HepG2 (cell line): ENCODE results near the gene ATP5F1E. TPM values are rescaled to one million over a fixed set of nuclear protein-coding genes. Genes with fewer than 3 reads are reported as not detected.

ENCODE experiments used
- CEBPG ChIP-seq: IDR thresholded peaks from 2 replicates; pipeline ENCODE4 v1.6.1; 2016
- HDAC1 ChIP-seq: sonication (generic); formaldehyde crosslinking; IDR thresholded peaks from 2 replicates; pipeline ENCODE4 v1.5.1; 2020; ENCODE audit warnings: mild to moderate bottlenecking, missing genetic modification reagents
- JUND ChIP-seq: sonication (generic); formaldehyde crosslinking; IDR thresholded peaks from 2 replicates; pipeline ENCODE4 v1.8.0; 2022; ENCODE audit warnings: mild to moderate bottlenecking, missing genetic modification reagents
- KLF16 ChIP-seq, 2 experiments: sonication (generic) in 1 of 2; formaldehyde crosslinking in 1 of 2; IDR thresholded peaks; 2 replicates each; pipeline versions ENCODE4 v1.6.1 to v1.8.0; 2016 to 2023; ENCODE audit warnings: missing genetic modification reagents in 2 of 2, missing compliant biosample characterization in 1 of 2
- MATR3 ChIP-seq: sonication (generic); formaldehyde crosslinking; IDR thresholded peaks from 2 replicates; pipeline ENCODE4 v1.4.0; 2020; ENCODE audit warnings: missing genetic modification reagents
- MTF1 ChIP-seq: sonication (generic); formaldehyde crosslinking; IDR thresholded peaks from 2 replicates; pipeline ENCODE4 v1.5.0; 2020; ENCODE audit warnings: missing genetic modification reagents
- NCOA2 ChIP-seq: sonication (generic); formaldehyde crosslinking; IDR thresholded peaks from 2 replicates; pipeline ENCODE4 v1.8.0; 2022; ENCODE audit warnings: inconsistent platforms
- NONO ChIP-seq, 2 experiments: fragments of 450-650 bp in 1 of 2; sonication (generic) in 1 of 2; formaldehyde crosslinking in 1 of 2; IDR thresholded peaks in 1 of 2; conservative IDR thresholded peaks in 1 of 2; 2 replicates each; pipeline versions ENCODE4 v1.6.1 to v1.8.0; 2017 to 2022; ENCODE audit warnings: mild to moderate bottlenecking in 1 of 2, missing genetic modification reagents in 1 of 2, moderate library complexity in 1 of 2
- RXRB ChIP-seq: IDR thresholded peaks from 2 replicates; pipeline ENCODE4 v1.6.1; 2016; ENCODE audit warnings: borderline replicate concordance, missing genetic modification reagents, missing compliant biosample characterization
- SAP130 ChIP-seq: IDR thresholded peaks from 2 replicates; pipeline ENCODE4 v1.6.1; 2016; ENCODE audit warnings: low read depth
- SETDB1 ChIP-seq: sonication (generic); formaldehyde crosslinking; IDR thresholded peaks from 2 replicates; pipeline ENCODE4 v1.5.1; 2020; ENCODE audit warnings: missing genetic modification reagents, mild to moderate bottlenecking, borderline replicate concordance
- ZNF138 ChIP-seq: sonication (generic); formaldehyde crosslinking; IDR thresholded peaks from 2 replicates; pipeline ENCODE4 v1.5.0; 2020; ENCODE audit warnings: mild to moderate bottlenecking, low read depth, missing genetic modification reagents
- ZNF343 ChIP-seq: sonication (generic); formaldehyde crosslinking; IDR thresholded peaks from 2 replicates; pipeline ENCODE4 v1.4.0; 2020; ENCODE audit warnings: mild to moderate bottlenecking, missing genetic modification reagents
- ZNF563 ChIP-seq: sonication (generic); formaldehyde crosslinking; IDR thresholded peaks from 2 replicates; pipeline ENCODE4 v1.8.0; 2022; ENCODE audit warnings: mild to moderate bottlenecking, moderate library complexity, missing genetic modification reagents
- ZNF614 ChIP-seq: IDR thresholded peaks from 2 replicates; pipeline ENCODE4 v1.6.1; 2018; ENCODE audit warnings: missing biosample characterization, missing genetic modification reagents, inconsistent platforms, borderline replicate concordance
- ZNF746 ChIP-seq: sonication (generic); formaldehyde crosslinking; IDR thresholded peaks from 2 replicates; pipeline ENCODE4 v1.8.0; 2022; ENCODE audit warnings: mild to moderate bottlenecking, missing genetic modification reagents
- ZNF780A ChIP-seq: sonication (generic); formaldehyde crosslinking; IDR thresholded peaks from 2 replicates; pipeline ENCODE4 v1.8.0; 2022; ENCODE audit warnings: mild to moderate bottlenecking, missing genetic modification reagents, moderate library complexity
- polyA plus RNA-seq, 8 experiments: library from polyadenylated mRNA; depleted of rRNA in 3 of 8; stranded (reverse) in 7 of 8; unstranded in 1 of 8; fragments of >200 nt; fragmentation: Illumina TruSeq in 4 of 8; extraction: Trizol in 4 of 8; gene quantifications; 2 replicates each; pipeline versions ENCODE4 v1.2.1 to v1.2.3, GENCODE V29; 2011 to 2016; ENCODE audit warnings: low read depth in 4 of 8, missing spikeins in 1 of 8, mixed read lengths in 1 of 8; ENCODE audit not compliant: insufficient read depth in 1 of 8
- total RNA-seq, 5 experiments: library from RNA; depleted of rRNA; stranded (reverse); fragments of >200 nt; fragmentation: Illumina TruSeq; extraction: Trizol; gene quantifications; 2 replicates each; pipeline ENCODE4 v1.2.3, GENCODE V29; 2016; ENCODE audit warnings: low read depth in 1 of 5
- TF ChIP-seq, protein P1 (sequence below): sonication (generic); formaldehyde crosslinking; conservative IDR thresholded peaks from 2 replicates; pipeline ENCODE4 v1.4.0; 2020; ENCODE audit warnings: mild to moderate bottlenecking, missing genetic modification reagents, moderate library complexity
- TF ChIP-seq, protein P2 (sequence below): sonication (generic); formaldehyde crosslinking; IDR thresholded peaks from 2 replicates; pipeline ENCODE4 v1.4.0; 2020; ENCODE audit warnings: missing genetic modification reagents

The ATP5F1E gene
- total and polyA plus RNA-seq, 2 of the 13 experiments (the other 11 are each of a cell fraction or from before 2014, with no cell fraction given), result 121 to 134 TPM

DNA sequence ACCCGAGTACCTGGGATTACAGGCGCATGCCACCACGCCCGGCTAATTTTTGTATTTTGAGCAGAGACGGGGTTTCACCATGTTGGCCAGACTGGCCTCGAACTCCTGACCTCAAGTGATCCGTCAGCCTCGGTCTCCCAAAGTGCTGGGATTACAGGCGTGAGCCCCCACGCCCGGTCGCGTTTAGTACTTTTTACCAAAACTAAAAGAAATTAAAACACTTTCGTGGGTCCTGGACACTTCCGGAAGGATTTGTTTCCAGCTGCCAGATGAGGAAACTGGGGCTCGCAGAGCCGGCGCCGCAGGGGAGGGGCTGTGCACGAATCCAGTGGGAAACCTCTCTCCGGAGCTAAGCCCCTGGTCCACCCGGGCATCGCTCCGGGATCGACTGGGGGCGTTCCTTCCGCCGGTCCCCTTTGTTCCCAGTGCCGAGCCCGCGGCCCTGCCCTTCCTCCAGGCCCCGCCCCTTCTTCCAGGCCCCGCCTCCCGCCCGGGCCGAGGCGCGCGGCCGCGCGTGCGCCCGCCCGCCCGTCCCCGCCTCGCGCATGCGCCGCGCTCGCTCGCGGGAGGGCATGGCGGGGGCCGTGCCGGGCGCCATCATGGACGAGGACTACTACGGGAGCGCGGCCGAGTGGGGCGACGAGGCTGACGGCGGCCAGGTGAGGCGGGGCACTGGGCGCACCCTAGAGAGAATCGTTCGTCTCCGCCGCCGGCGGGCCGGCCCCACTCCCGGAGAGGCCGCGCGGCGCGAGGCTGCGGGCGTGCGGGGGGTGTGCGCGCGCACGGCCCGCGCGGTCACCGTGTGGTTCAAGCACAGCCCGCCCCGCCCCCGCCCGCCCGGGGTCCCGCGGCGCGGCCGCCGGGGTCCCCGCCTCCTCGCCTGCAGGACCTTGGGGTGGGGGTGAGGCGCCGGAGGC lies 51.2 kb downstream of the ATP5F1E start, which contains the start of gene NELFCD (continued):
- TF ChIP-seq, protein P1, sequence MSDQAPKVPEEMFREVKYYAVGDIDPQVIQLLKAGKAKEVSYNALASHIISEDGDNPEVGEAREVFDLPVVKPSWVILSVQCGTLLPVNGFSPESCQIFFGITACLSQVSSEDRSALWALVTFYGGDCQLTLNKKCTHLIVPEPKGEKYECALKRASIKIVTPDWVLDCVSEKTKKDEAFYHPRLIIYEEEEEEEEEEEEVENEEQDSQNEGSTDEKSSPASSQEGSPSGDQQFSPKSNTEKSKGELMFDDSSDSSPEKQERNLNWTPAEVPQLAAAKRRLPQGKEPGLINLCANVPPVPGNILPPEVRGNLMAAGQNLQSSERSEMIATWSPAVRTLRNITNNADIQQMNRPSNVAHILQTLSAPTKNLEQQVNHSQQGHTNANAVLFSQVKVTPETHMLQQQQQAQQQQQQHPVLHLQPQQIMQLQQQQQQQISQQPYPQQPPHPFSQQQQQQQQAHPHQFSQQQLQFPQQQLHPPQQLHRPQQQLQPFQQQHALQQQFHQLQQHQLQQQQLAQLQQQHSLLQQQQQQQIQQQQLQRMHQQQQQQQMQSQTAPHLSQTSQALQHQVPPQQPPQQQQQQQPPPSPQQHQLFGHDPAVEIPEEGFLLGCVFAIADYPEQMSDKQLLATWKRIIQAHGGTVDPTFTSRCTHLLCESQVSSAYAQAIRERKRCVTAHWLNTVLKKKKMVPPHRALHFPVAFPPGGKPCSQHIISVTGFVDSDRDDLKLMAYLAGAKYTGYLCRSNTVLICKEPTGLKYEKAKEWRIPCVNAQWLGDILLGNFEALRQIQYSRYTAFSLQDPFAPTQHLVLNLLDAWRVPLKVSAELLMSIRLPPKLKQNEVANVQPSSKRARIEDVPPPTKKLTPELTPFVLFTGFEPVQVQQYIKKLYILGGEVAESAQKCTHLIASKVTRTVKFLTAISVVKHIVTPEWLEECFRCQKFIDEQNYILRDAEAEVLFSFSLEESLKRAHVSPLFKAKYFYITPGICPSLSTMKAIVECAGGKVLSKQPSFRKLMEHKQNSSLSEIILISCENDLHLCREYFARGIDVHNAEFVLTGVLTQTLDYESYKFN, result peak; percentile 48
- TF ChIP-seq MTF1 (CRISPR knock-in tag), result no peak
- TF ChIP-seq HDAC1 (CRISPR knock-in tag), result 0 out of 2 replicates have a peak, but pooled peaks have one; percentile 23
- peak; percentile 41; the same call in 1 of the 2 replicates for TF ChIP-seq NCOA2
- TF ChIP-seq RXRB (CRISPR knock-in tag), result peak; percentile 70
- no peak for TF ChIP-seq ZNF780A
- TF ChIP-seq ZNF138 (CRISPR knock-in tag), result 0 out of 2 replicates have a peak, but pooled peaks have one; percentile 62
- TF ChIP-seq JUND, result 0 out of 2 replicates have a peak, but pooled peaks have one; percentile 42
- TF ChIP-seq KLF16 (CRISPR knock-in tag; IDR thresholded peaks at IDR 0.05), result peak in 1 of 2 experiments; percentile 46; a peak in 1 of 4 replicates
- TF ChIP-seq SETDB1, result no peak
- TF ChIP-seq ZNF746 (CRISPR knock-in tag), result peak; percentile 84; the same call in 1 of the 2 replicates
- TF ChIP-seq CEBPG (CRISPR knock-in tag), result peak; percentile 22; the same call in 1 of the 2 replicates
- no peak for TF ChIP-seq NONO (IDR thresholded peaks at IDR 0.05)
- TF ChIP-seq NONO (CRISPR knock-in tag; conservative IDR thresholded peaks at IDR 0.05), result no peak; the same call in 1 of the 2 replicates
- peak; percentile 73 for TF ChIP-seq ZNF614 (CRISPR knock-in tag)
- TF ChIP-seq ZNF343 (CRISPR knock-in tag), result 0 out of 2 replicates have a peak, but pooled peaks have one; percentile 24
- TF ChIP-seq, protein P2, sequence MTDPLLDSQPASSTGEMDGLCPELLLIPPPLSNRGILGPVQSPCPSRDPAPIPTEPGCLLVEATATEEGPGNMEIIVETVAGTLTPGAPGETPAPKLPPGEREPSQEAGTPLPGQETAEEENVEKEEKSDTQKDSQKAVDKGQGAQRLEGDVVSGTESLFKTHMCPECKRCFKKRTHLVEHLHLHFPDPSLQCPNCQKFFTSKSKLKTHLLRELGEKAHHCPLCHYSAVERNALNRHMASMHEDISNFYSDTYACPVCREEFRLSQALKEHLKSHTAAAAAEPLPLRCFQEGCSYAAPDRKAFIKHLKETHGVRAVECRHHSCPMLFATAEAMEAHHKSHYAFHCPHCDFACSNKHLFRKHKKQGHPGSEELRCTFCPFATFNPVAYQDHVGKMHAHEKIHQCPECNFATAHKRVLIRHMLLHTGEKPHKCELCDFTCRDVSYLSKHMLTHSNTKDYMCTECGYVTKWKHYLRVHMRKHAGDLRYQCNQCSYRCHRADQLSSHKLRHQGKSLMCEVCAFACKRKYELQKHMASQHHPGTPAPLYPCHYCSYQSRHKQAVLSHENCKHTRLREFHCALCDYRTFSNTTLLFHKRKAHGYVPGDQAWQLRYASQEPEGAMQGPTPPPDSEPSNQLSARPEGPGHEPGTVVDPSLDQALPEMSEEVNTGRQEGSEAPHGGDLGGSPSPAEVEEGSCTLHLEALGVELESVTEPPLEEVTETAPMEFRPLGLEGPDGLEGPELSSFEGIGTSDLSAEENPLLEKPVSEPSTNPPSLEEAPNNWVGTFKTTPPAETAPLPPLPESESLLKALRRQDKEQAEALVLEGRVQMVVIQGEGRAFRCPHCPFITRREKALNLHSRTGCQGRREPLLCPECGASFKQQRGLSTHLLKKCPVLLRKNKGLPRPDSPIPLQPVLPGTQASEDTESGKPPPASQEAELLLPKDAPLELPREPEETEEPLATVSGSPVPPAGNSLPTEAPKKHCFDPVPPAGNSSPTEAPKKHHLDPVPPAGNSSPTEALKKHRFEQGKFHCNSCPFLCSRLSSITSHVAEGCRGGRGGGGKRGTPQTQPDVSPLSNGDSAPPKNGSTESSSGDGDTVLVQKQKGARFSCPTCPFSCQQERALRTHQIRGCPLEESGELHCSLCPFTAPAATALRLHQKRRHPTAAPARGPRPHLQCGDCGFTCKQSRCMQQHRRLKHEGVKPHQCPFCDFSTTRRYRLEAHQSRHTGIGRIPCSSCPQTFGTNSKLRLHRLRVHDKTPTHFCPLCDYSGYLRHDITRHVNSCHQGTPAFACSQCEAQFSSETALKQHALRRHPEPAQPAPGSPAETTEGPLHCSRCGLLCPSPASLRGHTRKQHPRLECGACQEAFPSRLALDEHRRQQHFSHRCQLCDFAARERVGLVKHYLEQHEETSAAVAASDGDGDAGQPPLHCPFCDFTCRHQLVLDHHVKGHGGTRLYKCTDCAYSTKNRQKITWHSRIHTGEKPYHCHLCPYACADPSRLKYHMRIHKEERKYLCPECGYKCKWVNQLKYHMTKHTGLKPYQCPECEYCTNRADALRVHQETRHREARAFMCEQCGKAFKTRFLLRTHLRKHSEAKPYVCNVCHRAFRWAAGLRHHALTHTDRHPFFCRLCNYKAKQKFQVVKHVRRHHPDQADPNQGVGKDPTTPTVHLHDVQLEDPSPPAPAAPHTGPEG (CRISPR knock-in tag), result no peak; the same call in 1 of the 2 replicates
- peak; percentile 80 for TF ChIP-seq ZNF563
- TF ChIP-seq MATR3 (CRISPR knock-in tag), result no peak
- peak; percentile 82 for TF ChIP-seq SAP130
